LNCaP clone FGC (cell line): ENCODE results near the gene MPZ.

ENCODE experiments used
- DNase-seq: peaks from one replicate; pipeline ENCODE4 v3.0.0-alpha.2; 2011; ENCODE audit warnings: low read depth
- H3K4me3 ChIP-seq: 2 replicates; pipeline ENCODE4 v1.5.1; 2011; ENCODE audit warnings: mild to moderate bottlenecking, low read depth, low read length, control low read depth
- CTCF ChIP-seq: IDR thresholded peaks from 2 replicates; pipeline ENCODE4 v1.5.1; 2012; ENCODE audit warnings: mild to moderate bottlenecking; ENCODE audit not compliant: control insufficient read depth, insufficient read depth; ENCODE audit errors: extremely low read depth

MPZ gene

GRCh38 chr1:161311595-161312181, 1.9 kb upstream of the MPZ start:
- DNase-seq = no peak
- TF ChIP-seq CTCF = no peak

GRCh38 chr1:161307892-161308638, 1.7 kb downstream of the MPZ start:
- H3K4me3 ChIP-seq = no peak overlapping the region
- no peak for DNase-seq
- no peak for TF ChIP-seq CTCF

More at GRCh38 chr1:161311595-161312181, 1.9 kb upstream of the MPZ start:
- H3K4me3 ChIP-seq = no peak overlapping the region

- TF ChIP-seq CTCF = no peak
- DNase-seq = no peak
- H3K4me3 ChIP-seq = no peak overlapping the region
These were observed 2.5 kb downstream of the MPZ start for GRCh38 chr1:161307230-161307768.

- no peak overlapping the region for H3K4me3 ChIP-seq
- no peak for TF ChIP-seq CTCF
- DNase-seq = no peak
These were observed 3.8 kb downstream of the MPZ start for GRCh38 chr1:161305867-161306519.

- no peak for DNase-seq
- TF ChIP-seq CTCF = no peak
- H3K4me3 ChIP-seq = no peak overlapping the region
These were observed 4.6 kb downstream of the MPZ start for GRCh38 chr1:161304927-161305866.

- no peak for TF ChIP-seq CTCF
- no peak for DNase-seq
- no peak overlapping the region for H3K4me3 ChIP-seq
These were observed 9.3 kb downstream of the MPZ start for GRCh38 chr1:161300478-161300877.
